Activated CD8-positive, alpha-beta T cell treated with anti-CD3 and anti-CD28 coated beads for 36 hours (primary cell): ENCODE measurements around the gene RDH5. TPM values are rescaled to one million over a fixed set of nuclear protein-coding genes. Genes with fewer than 3 reads are reported as not detected.

Experiments used
- ATAC-seq: fragments of 200-7000 bp; cut with Tn5 transposase; one replicate; pipeline ENCODE4 v1.10.0; 2021; ENCODE audit warnings: mild to moderate bottlenecking, moderate library complexity
- CTCF ChIA-PET: fragments of 350-600 bp; sonication (Branson Sonifier 250); formaldehyde crosslinking; loops from one replicate; lab custom pipeline; 2021; ENCODE audit warnings: antibody characterized with exemption; lab: Charles Lee
- POLR2A ChIA-PET: fragments of 350-600 bp; sonication (Branson Sonifier 250); formaldehyde crosslinking; loops from one replicate; lab custom pipeline; 2021; ENCODE audit warnings: antibody characterized with exemption; lab: Charles Lee
- DNase-seq: peaks from one replicate; pipeline ENCODE4 v3.0.0-alpha.2; 2020
- H3K27ac Mint-ChIP-seq: one replicate; pipeline ENCODE4 v1.8.0; 2021; ENCODE audit warnings: mild to moderate bottlenecking, mixed read lengths
- H3K27me3 Mint-ChIP-seq: one replicate; pipeline ENCODE4 v1.8.0; 2021; ENCODE audit warnings: mixed read lengths
- H3K36me3 Mint-ChIP-seq: one replicate; pipeline ENCODE4 v1.8.0; 2021; ENCODE audit warnings: low read depth, mixed read lengths
- H3K4me1 Mint-ChIP-seq: one replicate; pipeline ENCODE4 v1.8.0; 2021; ENCODE audit warnings: low read depth, mixed read lengths
- H3K4me3 Mint-ChIP-seq: one replicate; pipeline ENCODE4 v1.8.0; 2021; ENCODE audit warnings: mild to moderate bottlenecking, moderate library complexity, mixed read lengths
- H3K9me3 Mint-ChIP-seq: one replicate; pipeline ENCODE4 v1.8.0; 2021; ENCODE audit warnings: mixed read lengths
- CTCF ChIP-seq: fragments of 200-600 bp; IDR thresholded peaks from one replicate; pipeline ENCODE4 v1.8.0; 2022; ENCODE audit warnings: antibody characterized with exemption, mild to moderate bottlenecking
- intact Hi-C: fragments of 100-400 bp; cut with micrococcal nuclease; formaldehyde crosslinking; loops from one replicate; pipeline ENCODE4 v1.10.0; 2022
- total RNA-seq, 2 experiments: library from RNA; stranded (reverse); gene quantifications; one replicate each; pipeline ENCODE4 v1.2.3, GENCODE V29; 2021

The RDH5 gene
- total RNA-seq, 2 experiments from 2014 or later: 5.3 to 6.8 TPM

- Mint-ChIP-seq H3K27me3 (peaks cover 13% of the 10 kb centered on the region), H3K4me1 (peaks cover 10% of the 10 kb centered on the region), H3K27ac (no peak overlapping the region), H3K36me3 (no peaks in the 10 kb centered on the region), H3K4me3 (no peak overlapping the region), H3K9me3 (no peaks in the 10 kb centered on the region)
- no peak for TF ChIP-seq CTCF
- ATAC-seq (no peak), DNase-seq (no peak)
- POLR2A ChIA-PET: no interaction called here
- CTCF ChIA-PET: no interaction called here
- intact Hi-C loops: no loop called here
Observed at GRCh38 chr12:55679691-55680090, 40.5 kb upstream of the RDH5 start.

GRCh38 chr12:55681142-55682077 is 38.8 kb upstream of the RDH5 start:
- no peak for TF ChIP-seq CTCF
- POLR2A ChIA-PET: interaction anchor here (0.6 to 1.0 kb wide), 2 partner anchors 48 to 162 kb away, joined by 3 read pairs; partner anchors contain the start of gene CD63
- H3K4me3 Mint-ChIP-seq: no peak overlapping the region
- no peak overlapping the region for H3K27ac Mint-ChIP-seq
- CTCF ChIA-PET: interaction anchor here (0.8 to 1.3 kb wide), 4 partner anchors 12 to 57 kb away, joined by 3 to 5 read pairs (median 3); no protein-coding TSS in a partner anchor
- ATAC-seq (peak; percentile 71), DNase-seq (peak; percentile 9)
- H3K36me3 Mint-ChIP-seq: no peaks in the 10 kb centered on the region
- intact Hi-C loops: no loop called here
- no peaks in the 10 kb centered on the region for H3K9me3 Mint-ChIP-seq
- H3K4me1 Mint-ChIP-seq: peaks cover 10% of the 10 kb centered on the region
- H3K27me3 Mint-ChIP-seq: peaks cover 13% of the 10 kb centered on the region

- TF ChIP-seq CTCF: no peak
- Mint-ChIP-seq H3K4me3 (no peak overlapping the region), H3K27ac (no peak overlapping the region), H3K9me3 (no peaks in the 10 kb centered on the region), H3K27me3 (peaks cover 13% of the 10 kb centered on the region), H3K4me1 (peaks cover 11% of the 10 kb centered on the region), H3K36me3 (no peaks in the 10 kb centered on the region)
- ChIA-PET CTCF (interaction anchor here (0.8 to 1.3 kb wide), 4 partner anchors 11 to 25 kb away, joined by 3 to 8 read pairs (median 4); no protein-coding TSS in a partner anchor), POLR2A (interaction anchor here (0.6 to 1.0 kb wide), 4 partner anchors 8 to 333 kb away, joined by 3 read pairs; partner anchors contain the start of gene CD63)
- DNase-seq (no peak), ATAC-seq (no peak)
- intact Hi-C loops: no loop called here
Observed at GRCh38 chr12:55682087-55682796, 38.0 kb upstream of the RDH5 start.

- Mint-ChIP-seq H3K27me3 (peaks cover 12% of the 10 kb centered on the region), H3K9me3 (no peaks in the 10 kb centered on the region), H3K27ac (no peak overlapping the region), H3K36me3 (no peaks in the 10 kb centered on the region), H3K4me3 (no peak overlapping the region), H3K4me1 (peaks cover 17% of the 10 kb centered on the region)
- DNase-seq: no peak
- TF ChIP-seq CTCF: no peak
- intact Hi-C loops: no loop called here
- ChIA-PET POLR2A (no interaction called here), CTCF (interaction anchor here (1.2 kb wide), 1 partner anchor 27 kb away, joined by 8 read pairs; no protein-coding TSS in a partner anchor)
- ATAC-seq: no peak
Observed at GRCh38 chr12:55683676-55684075, 36.5 kb upstream of the RDH5 start.
